Astrocyte (in vitro differentiated cells and primary cell): ENCODE data around the gene APIP.

ENCODE experiments used
- CTCF ChIP-seq: IDR thresholded peaks from 2 replicates; pipeline ENCODE4 v1.5.1; 2011; ENCODE audit warnings: low read depth, mild to moderate bottlenecking, inconsistent platforms, low read length, moderate library complexity; ENCODE audit not compliant: insufficient read depth
- EZH2 ChIP-seq: IDR thresholded peaks from 2 replicates; pipeline ENCODE4 v1.6.1; 2012; ENCODE audit warnings: mild to moderate bottlenecking, low read length, inconsistent platforms; ENCODE audit not compliant: insufficient read depth

DNA sequence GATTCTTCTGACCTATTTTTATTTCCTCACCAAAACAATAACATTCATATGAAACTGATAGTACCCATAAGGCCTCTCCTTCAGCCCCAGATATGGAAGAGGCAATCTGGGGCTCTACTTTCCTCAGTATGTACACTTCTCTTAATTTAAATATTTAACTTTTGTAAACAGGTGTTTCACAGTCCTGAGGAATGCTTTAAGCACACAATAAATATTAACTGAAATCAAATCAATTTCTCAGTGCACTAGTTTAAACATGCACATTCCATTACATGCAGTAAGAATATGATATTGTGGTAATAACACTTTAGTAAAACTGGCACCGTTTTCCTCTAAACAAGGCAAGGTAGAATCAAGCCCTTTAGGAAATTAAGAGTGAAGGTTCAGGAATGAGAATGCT, 28.9 kb downstream of the APIP start:
- TF ChIP-seq EZH2 (no peak), CTCF (no peak)
